ENCODE measurements around the gene NPAS2. TPM values are rescaled to one million over a fixed set of nuclear protein-coding genes. Genes with fewer than 3 reads are reported as not detected.

Gene NPAS2
- total and polyA plus RNA-seq, 4 donors, result 5.9 to 17.1 (median 10.4) TPM

GRCh38 chr2:100823665-100824438 lies 3.9 kb downstream of the NPAS2 start:
- WGBS, 2 donors, result 93 to 94% methylated on average over 6 of the region's 6 CpGs
- ATAC-seq (ENCODE audit: insufficient read depth, low FRiP score), result no peak
- H3K9me3 ChIP-seq (ENCODE audit: control insufficient read depth in 4 of 4, insufficient read depth in 3 of 4, low read length in 3 of 4), result peaks cover 0 to 3% (median 0%) of the 10 kb centered on the region in 4 donors
- TF ChIP-seq CTCF (IDR thresholded peaks at IDR 0.05; ENCODE audit: control extremely low read depth, extremely low read depth), result no peak
- no peak overlapping the region for H3K4me3 ChIP-seq
- no peaks in the 10 kb centered on the region for H3K36me3 ChIP-seq (ENCODE audit: control insufficient read depth in 4 of 4, insufficient read depth in 4 of 4, low read length in 4 of 4)
- H3K27me3 ChIP-seq (ENCODE audit: control insufficient read depth in 3 of 3, insufficient read depth in 3 of 3, low read length in 2 of 3), result peaks cover 0 to 17% (median 14%) of the 10 kb centered on the region in 3 donors
- no peak overlapping the region for H3K9ac ChIP-seq (ENCODE audit: insufficient read depth in 1 of 2, low read length in 2 of 2)
- DNase-seq, result no peak
- peaks cover 0 to 17% (median 4%) of the 10 kb centered on the region in 5 donors for H3K4me1 ChIP-seq (ENCODE audit: control insufficient read depth in 5 of 5, insufficient read depth in 5 of 5, low read length in 5 of 5)
- peak overlapping the region in 1 of 2 donors; percentile 72 for H3K27ac ChIP-seq (ENCODE audit: low read depth in 1 of 2, low read length in 1 of 2)

DNA sequence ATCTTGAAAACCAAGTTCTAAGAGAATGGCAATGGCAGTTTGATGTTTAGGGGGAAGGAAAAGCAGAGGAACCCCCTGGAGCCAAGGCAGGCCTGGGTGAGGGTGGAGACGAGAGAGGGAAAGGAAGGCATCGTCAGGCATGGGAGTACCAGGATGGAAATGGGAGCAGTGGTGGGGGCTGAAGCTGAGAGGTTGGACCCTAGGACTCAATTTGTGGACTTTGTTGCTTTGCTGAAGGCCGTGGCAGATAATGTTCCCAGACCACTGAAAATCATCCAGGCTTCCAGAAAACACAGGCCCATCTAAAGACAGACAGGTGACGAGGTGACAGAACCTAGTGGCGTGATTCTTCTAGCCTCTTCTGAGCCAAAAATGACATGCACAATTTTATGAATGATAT lies 4.9 kb downstream of the NPAS2 start:
- Histone ChIP-seq H3K36me3 (ENCODE audit: control insufficient read depth in 4 of 4, insufficient read depth in 4 of 4, low read length in 4 of 4) (no peaks in the 10 kb centered on the region), H3K9ac (ENCODE audit: insufficient read depth in 1 of 2, low read length in 2 of 2) (no peak overlapping the region), H3K9me3 (ENCODE audit: control insufficient read depth in 4 of 4, insufficient read depth in 3 of 4, low read length in 3 of 4) (peaks cover 0 to 3% (median 0%) of the 10 kb centered on the region in 4 donors), H3K4me1 (ENCODE audit: control insufficient read depth in 5 of 5, insufficient read depth in 5 of 5, low read length in 5 of 5) (peaks cover 0 to 13% (median 3%) of the 10 kb centered on the region in 5 donors), H3K4me3 (no peak overlapping the region), H3K27me3 (ENCODE audit: control insufficient read depth in 3 of 3, insufficient read depth in 3 of 3, low read length in 2 of 3) (peaks cover 0 to 17% (median 14%) of the 10 kb centered on the region in 3 donors), H3K27ac (ENCODE audit: low read depth in 1 of 2, low read length in 1 of 2) (peak overlapping the region in 1 of 2 donors; percentile 72)
- WGBS, 2 donors, result 92 to 93% methylated on average over 5 of the region's 5 CpGs
- DNase-seq (no peak), ATAC-seq (ENCODE audit: insufficient read depth, low FRiP score) (no peak)
- no peak for TF ChIP-seq CTCF (IDR thresholded peaks at IDR 0.05; ENCODE audit: control extremely low read depth, extremely low read depth)

DNA sequence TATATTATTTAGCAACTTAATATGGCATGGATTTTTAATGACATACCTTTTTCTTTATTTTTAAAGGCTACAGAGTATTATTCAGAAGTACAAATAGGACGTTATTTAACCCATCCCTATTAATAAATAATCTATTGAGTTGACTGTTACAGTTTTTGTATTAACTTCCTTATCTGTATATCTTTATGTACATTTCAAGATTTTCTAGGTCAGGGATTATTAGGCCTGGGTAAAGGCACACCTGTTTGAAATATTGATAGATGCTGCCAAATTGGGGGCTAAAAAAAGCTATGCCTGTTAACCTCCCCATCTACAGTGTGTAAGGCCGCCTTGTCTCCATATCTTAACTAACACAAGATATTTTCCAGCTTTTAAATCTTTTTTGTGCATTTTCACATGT lies 6.6 kb downstream of the NPAS2 start:
- no peak for DNase-seq
- Histone ChIP-seq H3K4me3 (no peak overlapping the region), H3K36me3 (ENCODE audit: control insufficient read depth in 4 of 4, insufficient read depth in 4 of 4, low read length in 4 of 4) (no peaks in the 10 kb centered on the region), H3K9ac (ENCODE audit: insufficient read depth in 1 of 2, low read length in 2 of 2) (no peak overlapping the region), H3K4me1 (ENCODE audit: control insufficient read depth in 5 of 5, insufficient read depth in 5 of 5, low read length in 5 of 5) (peaks cover 0 to 11% (median under 1%) of the 10 kb centered on the region in 5 donors), H3K27ac (ENCODE audit: low read depth in 1 of 2, low read length in 1 of 2) (no peak overlapping the region), H3K27me3 (ENCODE audit: control insufficient read depth in 3 of 3, insufficient read depth in 3 of 3, low read length in 2 of 3) (peaks cover 0 to 8% (median 6%) of the 10 kb centered on the region in 3 donors), H3K9me3 (ENCODE audit: control insufficient read depth in 4 of 4, insufficient read depth in 3 of 4, low read length in 3 of 4) (peaks cover 0 to 3% (median 0%) of the 10 kb centered on the region in 4 donors)
- WGBS, 2 donors, result 82 to 95% methylated on average over 2 of the region's 2 CpGs
- ATAC-seq (ENCODE audit: insufficient read depth, low FRiP score), result no peak
- TF ChIP-seq CTCF (IDR thresholded peaks at IDR 0.05; ENCODE audit: control extremely low read depth, extremely low read depth), result no peak
